Astrocyte of the hippocampus (primary cell): ENCODE results near the gene PLBD2.

Experiments
- DNase-seq: peaks from one replicate; pipeline ENCODE4 v3.0.0; 2011; ENCODE audit warnings: low read depth, low spot score

PLBD2 gene

GRCh38 chr12:113393749-113394148 is 35.4 kb downstream of the PLBD2 start:
- no peak for DNase-seq

- no peak for DNase-seq
Observed at GRCh38 chr12:113395119-113395518, 36.7 kb downstream of the PLBD2 start.

- DNase-seq, result no peak
Observed at GRCh38 chr12:113396200-113396599, 37.8 kb downstream of the PLBD2 start.

- no peak for DNase-seq
Observed at GRCh38 chr12:113396828-113397496, 38.6 kb downstream of the PLBD2 start.

- no peak for DNase-seq
Observed at GRCh38 chr12:113397497-113398197, 39.3 kb downstream of the PLBD2 start.

GRCh38 chr12:113398346-113399290 is 40.2 kb downstream of the PLBD2 start:
- DNase-seq, result no peak

GRCh38 chr12:113399490-113399889 is 41.1 kb downstream of the PLBD2 start:
- DNase-seq, result no peak

- no peak for DNase-seq
Observed at GRCh38 chr12:113400362-113400761, 42.0 kb downstream of the PLBD2 start.

GRCh38 chr12:113401066-113402000 is 42.9 kb downstream of the PLBD2 start:
- no peak for DNase-seq

- no peak for DNase-seq
Observed at GRCh38 chr12:113402586-113403260, 44.3 kb downstream of the PLBD2 start.

GRCh38 chr12:113403435-113404415 is 45.3 kb downstream of the PLBD2 start, which contains the start of gene SDS:
Gene SDS, minus strand, starts transcription at chr12:113403887. Its CDS starts 4,179 bp downstream, at chr12:113399708.
- peak; percentile 86 for DNase-seq

GRCh38 chr12:113405694-113406093 is 47.3 kb downstream of the PLBD2 start:
- DNase-seq, result no peak

GRCh38 chr12:113407931-113408600 is 49.7 kb downstream of the PLBD2 start:
- DNase-seq, result peak; percentile 51

- DNase-seq, result no peak
Observed at GRCh38 chr12:113408756-113409298, 50.4 kb downstream of the PLBD2 start.

- no peak for DNase-seq
Observed at GRCh38 chr12:113409462-113410124, 51.2 kb downstream of the PLBD2 start.

- no peak for DNase-seq
Observed at GRCh38 chr12:113413488-113413939, 55.1 kb downstream of the PLBD2 start.

GRCh38 chr12:113414519-113415038 is 56.2 kb downstream of the PLBD2 start:
- no peak for DNase-seq
